NCI-H1694 (cell line): ENCODE data around the gene EZH1.
A peak's percentile ranks its signal among the peaks of the same experiment; 100 is the strongest.
"Not testable (repeated sequence)": the region's sequence is repeated elsewhere in the genome, so short reads cannot be mapped to it uniquely, and the experiment has no call there.

ENCODE experiments used
- DNase-seq: peaks from one replicate; lab custom pipeline; 2025; lab: John Stamatoyannopoulos, UW

The EZH1 gene

GRCh38 chr17:42669977-42670788, 74.7 kb downstream of the EZH1 start:
- DNase-seq: no peak

GRCh38 chr17:42669705-42669976, 75.2 kb downstream of the EZH1 start:
- DNase-seq: no peak

GRCh38 chr17:42667088-42667951, 77.5 kb downstream of the EZH1 start:
- no peak for DNase-seq

- not testable (repeated sequence) for DNase-seq
These were observed 78.7 kb downstream of the EZH1 start for GRCh38 chr17:42666126-42666525.

GRCh38 chr17:42665581-42666001, 79.2 kb downstream of the EZH1 start:
- no peak for DNase-seq

GRCh38 chr17:42660692-42661345, 84.0 kb downstream of the EZH1 start:
- no peak for DNase-seq

GRCh38 chr17:42659932-42660274, 84.9 kb downstream of the EZH1 start:
- not testable (repeated sequence) for DNase-seq

GRCh38 chr17:42659079-42659931, 85.5 kb downstream of the EZH1 start, which contains the start of gene TUBG2:
Gene TUBG2, plus strand, starts transcription at chr17:42659284. Its CDS starts 220 bp downstream, at chr17:42659504.
- DNase-seq: peak; percentile 83

GRCh38 chr17:42657824-42658588, 86.8 kb downstream of the EZH1 start:
- DNase-seq: no peak

GRCh38 chr17:42655528-42655927, 89.3 kb downstream of the EZH1 start:
- DNase-seq: no peak

GRCh38 chr17:42653179-42654124, 91.4 kb downstream of the EZH1 start:
- no peak for DNase-seq

GRCh38 chr17:42651392-42651791, 93.4 kb downstream of the EZH1 start:
- no peak for DNase-seq
